Endothelial cell of umbilical vein (primary cell): ENCODE data around the gene LHX4. TPM values are rescaled to one million over a fixed set of nuclear protein-coding genes. Genes with fewer than 3 reads are reported as not detected.

Source experiments
- BruUV-seq: library from RNA; stranded (reverse); fragments of 400-500 nt; replicated peaks from 2 replicates; lab custom pipeline; 2021; lab: Mats Ljungman, UMichigan
- CTCF ChIA-PET: fragments of 300-600, 350-600 bp; sonication (Branson Sonifier 250); formaldehyde crosslinking; loops from one replicate; lab custom pipeline; 2021; ENCODE audit warnings: antibody characterized with exemption, inconsistent platforms; lab: Charles Lee
- POLR2A ChIA-PET: fragments of 300-600, 350-600 bp; sonication (Branson Sonifier 250); formaldehyde crosslinking; loops from one replicate; lab custom pipeline; 2021; ENCODE audit warnings: antibody characterized with exemption, inconsistent platforms; lab: Charles Lee
- DNase-seq: peaks from one replicate; pipeline ENCODE4 v3.0.0-alpha.2; 2011; ENCODE audit warnings: low read depth, low spot score
- FAIRE-seq: peaks from 2 replicates; lab custom pipeline; 2011; peaks lifted over from hg19 to GRCh38; lab: Jason Lieb, UNC
- H2AFZ ChIP-seq: 2 replicates; pipeline ENCODE4 v1.6.0; 2012; ENCODE audit warnings: low read depth, low read length, control low read depth, inconsistent platforms
- H3K27ac ChIP-seq: 2 replicates; pipeline ENCODE4 v1.5.1; 2011; ENCODE audit warnings: low read depth, mild to moderate bottlenecking, control low read depth, low read length, moderate library complexity; ENCODE audit not compliant: insufficient read depth
- H3K27me3 ChIP-seq, 2 experiments: 2 replicates each; pipeline versions ENCODE4 v1.6.0 to v1.6.1; 2011; ENCODE audit warnings: low read length in 2 of 2, mixed read lengths in 1 of 2; ENCODE audit not compliant: control insufficient read depth in 2 of 2, insufficient read depth in 2 of 2
- H3K36me3 ChIP-seq, 2 experiments: 2 replicates in 1 of 2; 3 replicates in 1 of 2; pipeline ENCODE4 v1.5.1; 2011; ENCODE audit warnings: low read length in 2 of 2, mild to moderate bottlenecking in 1 of 2, moderate library complexity in 1 of 2; ENCODE audit not compliant: control insufficient read depth in 2 of 2, insufficient read depth in 2 of 2; ENCODE audit errors: extremely low read depth in 1 of 2
- H3K4me1 ChIP-seq: 3 replicates; pipeline ENCODE4 v1.5.1; 2011; ENCODE audit warnings: mild to moderate bottlenecking, low read length; ENCODE audit not compliant: control insufficient read depth, insufficient read depth; ENCODE audit errors: extremely low read depth
- H3K4me2 ChIP-seq: 2 replicates; pipeline ENCODE4 v1.6.1; 2011; ENCODE audit warnings: low read length, control low read depth, mixed read lengths; ENCODE audit not compliant: insufficient read depth
- H3K4me3 ChIP-seq, 3 experiments: fragments of 200-600 bp in 1 of 3; sonication (generic), shearing (Covaris generic) in 1 of 3; replicated peaks in 1 of 3; 2 replicates each; pipeline ENCODE4 v1.5.1; 2011 to 2016; ENCODE audit warnings: control low read depth in 3 of 3, low read length in 3 of 3, mild to moderate bottlenecking in 2 of 3, inconsistent platforms in 1 of 3, low read depth in 1 of 3, moderate library complexity in 1 of 3; ENCODE audit not compliant: insufficient read depth in 1 of 3
- H3K79me2 ChIP-seq: 2 replicates; pipeline ENCODE4 v1.6.0; 2012; ENCODE audit warnings: low read length, inconsistent platforms; ENCODE audit not compliant: control insufficient read depth, insufficient read depth
- H3K9ac ChIP-seq: replicated peaks from 2 replicates; pipeline ENCODE3; 2011; ENCODE audit warnings: low read length, control low read depth; ENCODE audit not compliant: insufficient read depth; ENCODE audit errors: extremely low read depth
- H3K9me1 ChIP-seq: replicated peaks from 3 replicates; pipeline ENCODE4 v1.6.0; 2011; ENCODE audit warnings: mild to moderate bottlenecking, low read length; ENCODE audit not compliant: control insufficient read depth, insufficient read depth; ENCODE audit errors: extremely low read depth
- H3K9me3 ChIP-seq: replicated peaks from 2 replicates; pipeline ENCODE4 v1.5.1; 2012; ENCODE audit warnings: low read length, inconsistent platforms; ENCODE audit not compliant: control insufficient read depth, insufficient read depth
- H4K20me1 ChIP-seq: replicated peaks from 2 replicates; pipeline ENCODE3; 2011; ENCODE audit warnings: mild to moderate bottlenecking, low read length; ENCODE audit not compliant: control insufficient read depth, insufficient read depth; ENCODE audit errors: extremely low read depth
- CTCF ChIP-seq, 2 donors: IDR thresholded peaks; 1 replicate in 1 of 2; 2 replicates in 1 of 2; pipeline ENCODE4 v1.5.1; 2011; ENCODE audit warnings: low read length in 2 of 2, mild to moderate bottlenecking in 2 of 2, moderate library complexity in 2 of 2, control low read depth in 1 of 2, inconsistent platforms in 1 of 2, low read depth in 1 of 2; ENCODE audit not compliant: insufficient read depth in 1 of 2; ENCODE audit errors: extremely low read depth in 1 of 2
- EZH2 ChIP-seq: IDR thresholded peaks from 2 replicates; pipeline ENCODE4 v1.6.1; 2012; ENCODE audit warnings: borderline replicate concordance, low read depth, mild to moderate bottlenecking, moderate library complexity, low read length, inconsistent platforms; ENCODE audit not compliant: severe bottlenecking
- FOS ChIP-seq: IDR thresholded peaks from 2 replicates; pipeline ENCODE4 v1.6.1; 2011; ENCODE audit warnings: mild to moderate bottlenecking, low read length, moderate library complexity, borderline replicate concordance; ENCODE audit not compliant: insufficient read depth
- GATA2 ChIP-seq: IDR thresholded peaks from 2 replicates; pipeline ENCODE4 v1.7.0; 2011; ENCODE audit warnings: low read depth, mild to moderate bottlenecking, moderate library complexity, mixed read lengths, low read length; ENCODE audit not compliant: insufficient read length, insufficient read depth
- MYC ChIP-seq: IDR thresholded peaks from one replicate; pipeline ENCODE4 v1.6.1; 2011; ENCODE audit warnings: mild to moderate bottlenecking, low read depth, low read length
- dilution Hi-C: fragments of 300-500 bp; cut with MboI; formaldehyde crosslinking; loops from one replicate; pipeline ENCODE4 v1.15.0; 2019; ENCODE audit warnings: low sequenced_read_pairs; ENCODE audit not compliant: extremely low pct_ligation_motif_present
- intact Hi-C: fragments of 100-400 bp; cut with micrococcal nuclease; formaldehyde crosslinking; loops from one replicate; pipeline ENCODE4 v1.10.0; 2022
- polyA plus RNA-seq, 4 experiments: library from polyadenylated mRNA; depleted of rRNA in 3 of 4; stranded (reverse) in 3 of 4; unstranded in 1 of 4; fragments of >200 nt; gene quantifications; 2 replicates each; pipeline versions ENCODE4 v1.2.1 to v1.2.3, GENCODE V29; 2011 to 2012; ENCODE audit warnings: missing spikeins in 1 of 4
- total RNA-seq: library from RNA; stranded (reverse); gene quantifications from 2 replicates; pipeline ENCODE4 v1.2.3, GENCODE V29; 2021

Gene LHX4
- total and polyA plus RNA-seq, 2 donors (not counting 3 experiments of a cell fraction or from before 2014, with no cell fraction given): not detected

DNA sequence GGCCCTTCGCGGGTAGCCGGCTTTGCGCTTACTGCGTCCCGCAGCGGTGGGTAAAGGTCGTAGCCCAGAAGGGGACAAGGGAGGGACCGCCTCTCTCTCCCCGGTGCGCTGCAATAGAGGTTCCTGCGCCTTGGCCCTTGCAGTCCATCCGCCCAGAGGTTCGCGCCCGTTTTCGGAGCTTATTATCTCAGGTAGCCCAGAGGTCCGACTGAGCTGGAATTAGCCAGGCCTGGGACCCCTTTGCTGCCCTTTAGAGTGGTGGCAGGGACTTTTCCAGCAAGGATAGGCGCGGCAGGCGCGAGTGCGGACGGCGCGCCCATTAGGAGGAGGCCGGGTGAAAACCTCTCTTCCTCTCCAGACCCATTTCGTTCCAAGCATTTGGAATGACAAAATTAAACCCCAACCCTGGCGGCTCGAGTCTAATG lies 5.0 kb downstream of the LHX4 start:
- FAIRE-seq (peak; percentile 21), DNase-seq (no peak)
- Histone ChIP-seq H3K9me3 (no peaks in the 10 kb centered on the region), H3K9me1 (no peaks in the 10 kb centered on the region), H3K4me1 (peaks cover 17% of the 10 kb centered on the region), H3K27ac (no peak overlapping the region), H3K27me3 (peaks cover 86 to 98% of the 10 kb centered on the region in 2 experiments), H3K4me2 (no peak overlapping the region), H3K9ac (no peak overlapping the region), H3K79me2 (no peaks in the 10 kb centered on the region), H3K36me3 (no peaks in the 10 kb centered on the region), H3K4me3 (no peak overlapping the region), H2AFZ (no peak overlapping the region), H4K20me1 (no peaks in the 10 kb centered on the region)
- dilution Hi-C loops: no loop called here
- BruUV-seq: no TSS peak
- ChIA-PET CTCF (no interaction called here), POLR2A (no interaction called here)
- intact Hi-C loops: no loop called here
- peak; percentile 95 for TF ChIP-seq EZH2
- TF ChIP-seq GATA2: no peak

DNA sequence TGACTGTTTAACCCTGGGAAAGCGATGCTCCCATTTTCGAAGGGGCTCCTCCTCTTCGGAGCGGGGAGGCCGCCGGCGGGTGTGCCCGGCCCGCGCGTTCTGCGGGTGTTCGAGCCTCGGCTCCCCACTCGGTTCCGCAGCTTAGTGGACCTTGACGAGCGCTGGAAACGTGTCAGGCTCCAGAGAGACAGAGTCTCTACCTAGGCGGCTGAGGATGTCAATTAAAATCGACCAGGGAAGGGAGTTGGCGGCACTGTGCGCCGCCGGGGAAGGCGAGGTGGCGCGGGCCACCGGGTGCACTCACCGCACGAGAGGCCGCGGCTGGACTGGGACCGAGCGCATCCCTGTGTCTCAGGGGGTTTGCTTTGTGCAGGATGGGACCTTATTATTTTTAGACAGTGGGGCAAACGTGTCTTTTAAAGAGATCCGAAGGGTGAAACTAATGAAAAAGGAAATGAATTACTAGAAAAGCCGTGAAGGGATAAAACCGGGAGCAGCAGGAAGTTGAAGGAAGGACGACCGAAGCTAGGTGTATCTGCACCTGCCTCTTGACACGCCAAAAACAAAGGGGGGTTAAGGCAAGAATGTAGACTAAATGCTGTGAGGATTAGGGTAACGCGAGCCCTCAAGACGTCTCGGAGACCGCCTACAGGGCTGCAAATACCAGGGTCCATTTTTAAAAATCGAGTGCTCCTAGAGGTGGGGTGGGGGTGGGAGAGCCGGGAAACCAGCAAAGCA lies 5.6 kb downstream of the LHX4 start:
- CTCF ChIA-PET: no interaction called here
- Histone ChIP-seq H3K79me2 (no peaks in the 10 kb centered on the region), H2AFZ (no peak overlapping the region), H3K36me3 (no peaks in the 10 kb centered on the region), H3K27ac (no peak overlapping the region), H3K9me3 (no peaks in the 10 kb centered on the region), H3K4me2 (no peak overlapping the region), H3K4me3 (no peak overlapping the region), H3K27me3 (peaks cover 91 to 98% of the 10 kb centered on the region in 2 experiments), H3K9me1 (no peaks in the 10 kb centered on the region), H3K4me1 (peaks cover 12% of the 10 kb centered on the region), H4K20me1 (no peaks in the 10 kb centered on the region), H3K9ac (no peak overlapping the region)
- FAIRE-seq (no peak), DNase-seq (no peak)
- intact Hi-C loops (no loop called here), dilution Hi-C loops (no loop called here)
- POLR2A ChIA-PET: no interaction called here
- TF ChIP-seq CTCF (IDR thresholded peaks at IDR 0.05; ENCODE audit: extremely low read depth in 1 of 2, insufficient read depth in 1 of 2, low read depth in 1 of 2, low read length in 2 of 2) (no peak), GATA2 (no peak), EZH2 (peak; percentile 91), MYC (no peak), FOS (no peak)
- no TSS peak for BruUV-seq
